Measurements from ENCODE around the gene WAS.

GRCh38 chrX:48665991-48666390 lies 17.6 kb upstream of the WAS start:
- TF ChIP-seq, protein P1, sequence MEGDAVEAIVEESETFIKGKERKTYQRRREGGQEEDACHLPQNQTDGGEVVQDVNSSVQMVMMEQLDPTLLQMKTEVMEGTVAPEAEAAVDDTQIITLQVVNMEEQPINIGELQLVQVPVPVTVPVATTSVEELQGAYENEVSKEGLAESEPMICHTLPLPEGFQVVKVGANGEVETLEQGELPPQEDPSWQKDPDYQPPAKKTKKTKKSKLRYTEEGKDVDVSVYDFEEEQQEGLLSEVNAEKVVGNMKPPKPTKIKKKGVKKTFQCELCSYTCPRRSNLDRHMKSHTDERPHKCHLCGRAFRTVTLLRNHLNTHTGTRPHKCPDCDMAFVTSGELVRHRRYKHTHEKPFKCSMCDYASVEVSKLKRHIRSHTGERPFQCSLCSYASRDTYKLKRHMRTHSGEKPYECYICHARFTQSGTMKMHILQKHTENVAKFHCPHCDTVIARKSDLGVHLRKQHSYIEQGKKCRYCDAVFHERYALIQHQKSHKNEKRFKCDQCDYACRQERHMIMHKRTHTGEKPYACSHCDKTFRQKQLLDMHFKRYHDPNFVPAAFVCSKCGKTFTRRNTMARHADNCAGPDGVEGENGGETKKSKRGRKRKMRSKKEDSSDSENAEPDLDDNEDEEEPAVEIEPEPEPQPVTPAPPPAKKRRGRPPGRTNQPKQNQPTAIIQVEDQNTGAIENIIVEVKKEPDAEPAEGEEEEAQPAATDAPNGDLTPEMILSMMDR (IDR thresholded peaks at IDR 0.05; ENCODE audit: insufficient read depth, low read length): no peak
- TF ChIP-seq POLR2AphosphoS5 (IDR thresholded peaks at IDR 0.05; ENCODE audit: low read depth): no peak
